ENCODE measurements around the gene EHMT1. TPM values are rescaled to one million over a fixed set of nuclear protein-coding genes. Genes with fewer than 3 reads are reported as not detected.

The EHMT1 gene
- total and polyA plus RNA-seq, 2 experiments from 2014 or later: 46.0 to 47.7 TPM

DNA sequence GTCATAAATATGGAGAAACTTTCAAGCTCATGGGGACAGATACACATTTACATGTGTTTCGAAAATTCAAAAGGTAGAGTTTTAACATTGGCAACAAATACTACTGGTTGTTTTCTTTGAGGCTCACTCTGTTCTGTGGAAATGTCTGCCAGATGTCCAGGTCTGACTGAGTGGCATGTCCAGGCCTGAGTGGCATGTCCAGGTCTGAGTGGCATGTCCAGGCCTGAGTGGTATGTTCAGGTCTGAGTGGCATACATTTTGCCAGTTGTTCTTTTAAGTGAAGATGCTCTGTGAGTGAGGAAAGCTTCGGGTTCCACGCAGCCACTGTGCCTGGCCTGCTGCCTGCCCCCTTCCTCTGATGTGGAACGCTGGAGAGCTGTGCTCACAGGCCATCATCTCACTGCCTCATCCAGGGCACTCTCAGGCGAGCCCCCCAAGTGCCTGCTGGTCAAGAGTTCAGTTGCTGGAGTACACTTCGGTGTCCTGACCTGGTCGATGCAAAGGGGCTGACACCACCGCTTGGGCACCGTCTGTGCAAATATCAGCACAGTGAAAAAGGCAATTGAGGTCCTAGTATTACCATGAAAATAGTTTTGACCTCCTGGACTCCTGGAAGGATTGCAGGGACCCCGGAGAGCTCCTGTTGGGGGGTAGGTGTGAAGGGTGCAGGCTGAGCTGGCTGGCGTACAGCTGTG is 89.9 kb downstream of the EHMT1 start:
- TF ChIP-seq, protein P1, sequence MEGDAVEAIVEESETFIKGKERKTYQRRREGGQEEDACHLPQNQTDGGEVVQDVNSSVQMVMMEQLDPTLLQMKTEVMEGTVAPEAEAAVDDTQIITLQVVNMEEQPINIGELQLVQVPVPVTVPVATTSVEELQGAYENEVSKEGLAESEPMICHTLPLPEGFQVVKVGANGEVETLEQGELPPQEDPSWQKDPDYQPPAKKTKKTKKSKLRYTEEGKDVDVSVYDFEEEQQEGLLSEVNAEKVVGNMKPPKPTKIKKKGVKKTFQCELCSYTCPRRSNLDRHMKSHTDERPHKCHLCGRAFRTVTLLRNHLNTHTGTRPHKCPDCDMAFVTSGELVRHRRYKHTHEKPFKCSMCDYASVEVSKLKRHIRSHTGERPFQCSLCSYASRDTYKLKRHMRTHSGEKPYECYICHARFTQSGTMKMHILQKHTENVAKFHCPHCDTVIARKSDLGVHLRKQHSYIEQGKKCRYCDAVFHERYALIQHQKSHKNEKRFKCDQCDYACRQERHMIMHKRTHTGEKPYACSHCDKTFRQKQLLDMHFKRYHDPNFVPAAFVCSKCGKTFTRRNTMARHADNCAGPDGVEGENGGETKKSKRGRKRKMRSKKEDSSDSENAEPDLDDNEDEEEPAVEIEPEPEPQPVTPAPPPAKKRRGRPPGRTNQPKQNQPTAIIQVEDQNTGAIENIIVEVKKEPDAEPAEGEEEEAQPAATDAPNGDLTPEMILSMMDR (IDR thresholded peaks at IDR 0.05; ENCODE audit: poor library complexity): no peak
- TF ChIP-seq EZH2 (IDR thresholded peaks at IDR 0.05; ENCODE audit: borderline replicate concordance): no peak
- no peak for TF ChIP-seq EZH2phosphoT487 (IDR thresholded peaks at IDR 0.05; ENCODE audit: low read depth, severe bottlenecking, unreplicated experiment)
- H3K79me2 ChIP-seq: peaks cover 80% of the 10 kb centered on the region
- DNase-seq (ENCODE audit: low spot score): no peak

DNA sequence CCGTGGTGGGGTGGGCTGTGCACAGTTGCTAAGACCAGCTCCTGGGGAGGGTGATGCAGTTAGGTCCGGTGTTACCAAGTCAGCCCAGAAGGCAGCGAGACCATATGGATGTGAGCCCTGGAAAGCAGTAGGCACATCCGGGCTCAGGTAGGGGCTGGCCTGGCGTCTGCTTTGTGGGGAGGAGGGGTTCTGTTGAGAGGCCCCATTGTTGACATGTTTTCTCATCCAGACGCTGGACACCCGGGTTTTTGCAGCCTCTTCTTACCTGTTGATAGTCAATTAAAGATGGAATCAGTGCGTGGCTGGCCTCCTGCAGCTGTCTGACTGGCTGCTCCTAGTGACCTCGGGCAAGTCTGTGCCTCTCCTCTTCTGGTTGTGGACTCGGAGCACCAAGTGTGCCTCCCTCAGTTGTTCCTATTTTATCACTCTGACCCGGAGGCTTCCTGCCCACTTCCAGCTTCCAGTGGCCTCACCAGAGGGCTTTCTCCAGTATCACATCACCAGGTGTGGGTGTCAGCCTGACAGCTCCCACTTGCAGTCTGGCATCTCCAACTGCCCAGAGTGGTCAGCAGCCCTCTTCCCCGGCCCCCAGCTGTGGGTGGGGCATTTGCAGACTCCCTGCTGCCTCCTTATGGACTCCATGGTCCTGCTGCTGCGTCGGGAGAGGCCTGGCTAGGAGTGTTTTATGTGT is 90.8 kb downstream of the EHMT1 start:
- Histone ChIP-seq H3K36me3 (replicated peaks; ENCODE audit: insufficient read depth, low read depth) (no peaks in the 10 kb centered on the region), H3K4me2 (no peak overlapping the region), H2AFZ (no peak overlapping the region), H4K20me1 (ENCODE audit: insufficient read depth, poor library complexity, severe bottlenecking) (peaks cover 42% of the 10 kb centered on the region), H3K4me3 (no peak overlapping the region), H3K27me3 (no peaks in the 10 kb centered on the region), H3K79me2 (peaks cover 80% of the 10 kb centered on the region), H3K9me2 (replicated peaks; ENCODE audit: insufficient read depth) (no peaks in the 10 kb centered on the region), H3K4me1 (ENCODE audit: insufficient read depth) (no peaks in the 10 kb centered on the region), H3K27ac (no peak overlapping the region), H3K9me3 (ENCODE audit: low read depth) (no peaks in the 10 kb centered on the region)
- 90% methylated on average over 14 of the region's 14 CpGs for WGBS (ENCODE audit: low lambda C conversion rate, missing lambda C conversion rate)
- TF ChIP-seq EZH2phosphoT487 (IDR thresholded peaks at IDR 0.05; ENCODE audit: low read depth, severe bottlenecking, unreplicated experiment) (no peak), EZH2 (IDR thresholded peaks at IDR 0.05; ENCODE audit: borderline replicate concordance) (no peak)
- TF ChIP-seq, protein P1 (IDR thresholded peaks at IDR 0.05; ENCODE audit: poor library complexity): no peak
- no peak for DNase-seq (ENCODE audit: low spot score)

More for the DNA sequence above, 89.9 kb downstream of the EHMT1 start:
- WGBS (ENCODE audit: low lambda C conversion rate, missing lambda C conversion rate): 97% methylated on average over 11 of the region's 11 CpGs
- Histone ChIP-seq H3K4me1 (ENCODE audit: insufficient read depth) (no peaks in the 10 kb centered on the region), H3K4me3 (no peak overlapping the region), H4K20me1 (ENCODE audit: insufficient read depth, poor library complexity, severe bottlenecking) (peaks cover 42% of the 10 kb centered on the region), H3K27me3 (no peaks in the 10 kb centered on the region), H3K9me2 (replicated peaks; ENCODE audit: insufficient read depth) (no peaks in the 10 kb centered on the region), H3K9me3 (ENCODE audit: low read depth) (no peaks in the 10 kb centered on the region), H3K36me3 (replicated peaks; ENCODE audit: insufficient read depth, low read depth) (no peaks in the 10 kb centered on the region), H3K27ac (no peak overlapping the region), H3K4me2 (no peak overlapping the region), H2AFZ (no peak overlapping the region)

DNA sequence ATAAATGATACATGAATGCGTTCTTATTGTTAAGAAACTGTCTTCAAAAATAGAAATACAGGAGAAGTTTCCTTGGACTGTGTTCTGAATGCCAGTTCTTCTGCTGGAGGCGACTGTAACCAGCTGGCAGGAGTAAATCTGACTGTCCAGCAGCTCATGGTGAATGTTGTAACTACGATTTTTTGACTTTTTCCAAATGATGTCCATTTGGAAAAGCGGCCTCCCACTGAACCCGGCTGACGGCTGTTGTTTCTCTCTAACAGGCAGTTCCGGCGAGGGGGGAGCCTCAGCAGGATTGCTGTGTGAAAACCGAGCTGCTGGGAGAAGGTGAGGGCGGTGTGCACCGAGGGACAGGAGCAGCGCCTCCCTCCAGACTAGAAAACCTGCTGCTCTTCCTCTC is 91.9 kb downstream of the EHMT1 start:
- TF ChIP-seq, protein P1 (IDR thresholded peaks at IDR 0.05; ENCODE audit: poor library complexity): no peak
- no peak for TF ChIP-seq EZH2 (IDR thresholded peaks at IDR 0.05; ENCODE audit: borderline replicate concordance)
- TF ChIP-seq EZH2phosphoT487 (IDR thresholded peaks at IDR 0.05; ENCODE audit: low read depth, severe bottlenecking, unreplicated experiment): no peak
- no peak for DNase-seq (ENCODE audit: low spot score)
- peaks cover 80% of the 10 kb centered on the region for H3K79me2 ChIP-seq

More for the DNA sequence above, 91.9 kb downstream of the EHMT1 start:
- Histone ChIP-seq H3K27me3 (no peaks in the 10 kb centered on the region), H3K9me2 (replicated peaks; ENCODE audit: insufficient read depth) (no peaks in the 10 kb centered on the region), H3K4me2 (no peak overlapping the region), H3K4me1 (ENCODE audit: insufficient read depth) (no peaks in the 10 kb centered on the region), H3K36me3 (replicated peaks; ENCODE audit: insufficient read depth, low read depth) (no peaks in the 10 kb centered on the region), H3K27ac (no peak overlapping the region), H4K20me1 (ENCODE audit: insufficient read depth, poor library complexity, severe bottlenecking) (peaks cover 42% of the 10 kb centered on the region), H2AFZ (no peak overlapping the region), H3K4me3 (no peak overlapping the region), H3K9me3 (ENCODE audit: low read depth) (no peaks in the 10 kb centered on the region)
- 89% methylated on average over 12 of the region's 12 CpGs for WGBS (ENCODE audit: low lambda C conversion rate, missing lambda C conversion rate)
